ENCODE results near the gene TEX28.
"Not testable (repeated sequence)": the region's sequence is repeated elsewhere in the genome, so short reads cannot be mapped to it uniquely, and the experiment has no call there.

TEX28 gene

DNA sequence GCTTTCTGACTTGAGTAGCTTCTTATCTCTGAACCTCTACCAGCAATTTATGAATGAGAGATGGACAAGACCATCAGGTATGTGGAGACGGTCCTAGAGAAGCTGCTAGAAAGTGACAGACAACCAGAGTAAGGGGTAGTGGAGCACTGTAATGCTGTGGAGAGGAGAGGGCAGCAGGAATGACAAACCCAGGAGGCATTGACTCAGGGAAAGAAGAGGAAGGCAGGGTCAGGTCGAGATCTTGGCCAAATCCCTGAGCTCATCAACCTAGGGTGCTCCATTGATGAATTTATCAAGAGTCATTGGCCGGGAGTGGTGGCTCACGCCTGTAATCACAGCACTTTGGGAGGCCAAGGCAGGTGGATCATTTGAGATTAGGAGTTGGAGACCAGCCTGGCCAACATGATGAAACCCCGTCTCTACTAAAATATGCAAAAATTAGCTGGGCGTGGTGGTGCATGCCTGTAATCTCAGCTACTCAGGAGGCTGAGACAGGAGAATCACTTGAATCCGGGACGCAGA, 54.9 kb downstream of the TEX28 start:
- H3K27ac ChIP-seq (ENCODE audit: low read depth, low read length, severe bottlenecking); H3K9me3 ChIP-seq (ENCODE audit: control insufficient read depth, low read length); H3K4me3 ChIP-seq (ENCODE audit: extremely low read depth, insufficient read depth, low read length, poor library complexity, severe bottlenecking); H3K4me1 ChIP-seq (ENCODE audit: control insufficient read depth, insufficient read depth, low read length, poor library complexity, severe bottlenecking); H3K36me3 ChIP-seq (ENCODE audit: control insufficient read depth, insufficient read depth, low read length): not testable (repeated sequence)
- 43 to 92% methylated on average over 1 to 4 of the region's 8 CpGs for WGBS, 2 experiments (ENCODE audit: insufficient coverage in 2 of 2)

GRCh38 chrX:154238939-154239559, 55.9 kb downstream of the TEX28 start:
- not testable (repeated sequence) for H3K27ac ChIP-seq (ENCODE audit: low read depth, low read length, severe bottlenecking); H3K4me3 ChIP-seq (ENCODE audit: extremely low read depth, insufficient read depth, low read length, poor library complexity, severe bottlenecking); H3K4me1 ChIP-seq (ENCODE audit: control insufficient read depth, insufficient read depth, low read length, poor library complexity, severe bottlenecking); H3K9me3 ChIP-seq (ENCODE audit: control insufficient read depth, low read length); H3K36me3 ChIP-seq (ENCODE audit: control insufficient read depth, insufficient read depth, low read length)
- 100% methylated on average over 1 of the region's 11 CpGs; no CpG with 5 or more reads in 1 of the 2 experiments for WGBS, 2 experiments (ENCODE audit: insufficient coverage in 2 of 2)

DNA sequence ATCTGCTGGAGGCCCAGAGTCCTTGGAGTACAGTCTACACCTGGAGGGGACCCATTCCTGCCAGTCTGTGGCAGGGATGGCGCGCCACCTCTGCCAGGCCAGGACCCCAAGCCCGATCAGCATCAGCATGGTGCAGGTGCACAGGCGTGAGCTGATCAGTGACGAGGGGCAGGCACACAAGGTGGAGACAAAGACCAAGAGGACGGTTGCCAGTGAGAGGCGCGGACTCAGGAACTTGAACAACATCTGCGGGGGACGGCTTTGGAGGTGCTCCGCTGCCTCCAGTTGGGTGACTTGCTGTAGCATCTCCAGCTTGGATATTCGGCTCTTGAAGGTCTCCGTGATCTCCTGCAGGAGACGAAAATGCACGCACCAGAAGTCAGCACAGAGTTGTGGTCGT, 61.3 kb downstream of the TEX28 start:
- not testable (repeated sequence) for H3K4me3 ChIP-seq (ENCODE audit: extremely low read depth, insufficient read depth, low read length, poor library complexity, severe bottlenecking); H3K36me3 ChIP-seq (ENCODE audit: control insufficient read depth, insufficient read depth, low read length); H3K27ac ChIP-seq (ENCODE audit: low read depth, low read length, severe bottlenecking); H3K4me1 ChIP-seq (ENCODE audit: control insufficient read depth, insufficient read depth, low read length, poor library complexity, severe bottlenecking); H3K9me3 ChIP-seq (ENCODE audit: control insufficient read depth, low read length)
- no CpG with 5 or more reads among the region's 16 CpGs for WGBS, 2 experiments (ENCODE audit: insufficient coverage in 2 of 2)

GRCh38 chrX:154231443-154231842, 63.5 kb downstream of the TEX28 start:
- not testable (repeated sequence) for H3K9me3 ChIP-seq (ENCODE audit: control insufficient read depth, low read length); H3K27ac ChIP-seq (ENCODE audit: low read depth, low read length, severe bottlenecking); H3K4me1 ChIP-seq (ENCODE audit: control insufficient read depth, insufficient read depth, low read length, poor library complexity, severe bottlenecking); H3K4me3 ChIP-seq (ENCODE audit: extremely low read depth, insufficient read depth, low read length, poor library complexity, severe bottlenecking); H3K36me3 ChIP-seq (ENCODE audit: control insufficient read depth, insufficient read depth, low read length)
- WGBS, 2 experiments (ENCODE audit: insufficient coverage in 2 of 2): no CpG with 5 or more reads among the region's 3 CpGs

DNA sequence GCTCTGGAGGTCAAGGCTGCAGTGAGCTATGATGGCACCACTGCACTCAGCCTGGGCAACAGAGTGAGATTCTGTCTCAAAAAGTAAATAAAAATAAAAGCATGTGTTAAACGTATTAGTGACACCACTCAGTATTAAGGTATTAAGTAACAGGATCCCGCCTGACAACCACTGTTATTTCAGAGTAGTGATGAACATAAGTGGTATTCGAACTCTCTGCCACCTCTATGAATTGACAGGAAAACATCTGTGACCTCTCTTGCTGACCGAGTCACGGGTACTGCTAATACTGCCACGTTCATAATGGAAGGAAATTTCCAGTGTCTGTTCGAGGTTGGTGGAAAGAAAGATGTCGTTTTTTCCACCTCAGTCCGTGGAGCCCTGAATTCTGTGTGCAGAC, 68.2 kb downstream of the TEX28 start:
- WGBS, 2 experiments (ENCODE audit: insufficient coverage in 2 of 2): no CpG with 5 or more reads among the region's 9 CpGs
- H3K4me1 ChIP-seq (ENCODE audit: control insufficient read depth, insufficient read depth, low read length, poor library complexity, severe bottlenecking); H3K9me3 ChIP-seq (ENCODE audit: control insufficient read depth, low read length); H3K27ac ChIP-seq (ENCODE audit: low read depth, low read length, severe bottlenecking); H3K36me3 ChIP-seq (ENCODE audit: control insufficient read depth, insufficient read depth, low read length); H3K4me3 ChIP-seq (ENCODE audit: extremely low read depth, insufficient read depth, low read length, poor library complexity, severe bottlenecking): not testable (repeated sequence)

DNA sequence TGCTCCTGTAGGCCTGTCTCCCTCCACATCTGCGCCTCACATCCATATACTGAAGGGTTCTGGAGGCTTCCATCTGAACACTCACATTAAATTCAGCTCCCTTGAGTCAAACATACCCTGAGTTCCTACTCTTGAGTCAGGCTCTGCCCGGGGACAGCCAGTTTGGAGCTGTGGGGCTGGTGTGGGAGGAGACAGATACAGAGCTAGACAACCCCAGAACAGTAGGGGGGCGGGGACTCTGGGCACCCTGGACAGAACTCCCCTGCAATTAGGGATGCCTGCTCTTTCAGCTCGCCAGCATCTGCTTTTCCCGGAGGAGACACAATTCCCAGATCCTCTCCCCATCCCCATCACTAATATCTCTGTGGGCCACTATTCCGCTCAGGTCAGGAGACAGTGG, 69.6 kb downstream of the TEX28 start:
- H3K4me3 ChIP-seq (ENCODE audit: extremely low read depth, insufficient read depth, low read length, poor library complexity, severe bottlenecking); H3K27ac ChIP-seq (ENCODE audit: low read depth, low read length, severe bottlenecking); H3K9me3 ChIP-seq (ENCODE audit: control insufficient read depth, low read length); H3K36me3 ChIP-seq (ENCODE audit: control insufficient read depth, insufficient read depth, low read length); H3K4me1 ChIP-seq (ENCODE audit: control insufficient read depth, insufficient read depth, low read length, poor library complexity, severe bottlenecking): not testable (repeated sequence)
- WGBS, 2 experiments (ENCODE audit: insufficient coverage in 2 of 2): no CpG with 5 or more reads among the region's 6 CpGs
